Spleen (tissue), 11 donors: ENCODE measurements around the gene LOXL1. TPM values are rescaled to one million over a fixed set of nuclear protein-coding genes. Genes with fewer than 3 reads are reported as not detected.
A peak's percentile ranks its signal among the peaks of the same experiment; 100 is the strongest.

Experiments used
- DNase-seq: peaks from one replicate; pipeline ENCODE4 v3.0.0-alpha.2; 2020
- H3K27ac ChIP-seq, 8 donors: fragments of 200-600 bp; sonication (generic) in 7 of 8; 1 replicate in 4 of 8; 2 replicates in 4 of 8; pipeline versions ENCODE4 v1.5.0 to v1.8.0; 2016 to 2021; ENCODE audit warnings: inconsistent platforms in 4 of 8, mild to moderate bottlenecking in 4 of 8, moderate library complexity in 1 of 8
- H3K27me3 ChIP-seq, 7 donors: fragments of 200-600 bp; sonication (generic) in 6 of 7; replicated peaks in 1 of 7; 1 replicate in 4 of 7; 2 replicates in 3 of 7; pipeline versions ENCODE4 v1.5.0 to v1.8.0; 2016 to 2021; ENCODE audit warnings: inconsistent platforms in 3 of 7, mild to moderate bottlenecking in 1 of 7
- H3K36me3 ChIP-seq, 6 donors: fragments of 200-600 bp; sonication (generic) in 5 of 6; 1 replicate in 4 of 6; 2 replicates in 2 of 6; pipeline versions ENCODE4 v1.5.0 to v1.8.0; 2016 to 2021; ENCODE audit warnings: inconsistent platforms in 2 of 6
- H3K4me1 ChIP-seq, 6 donors: fragments of 200-600 bp; sonication (generic) in 5 of 6; 1 replicate in 3 of 6; 2 replicates in 3 of 6; pipeline versions ENCODE4 v1.5.0 to v1.8.0; 2016 to 2021; ENCODE audit warnings: inconsistent platforms in 3 of 6
- H3K4me3 ChIP-seq, 8 donors: fragments of 200-600 bp; sonication (generic) in 7 of 8; 1 replicate in 4 of 8; 2 replicates in 4 of 8; pipeline versions ENCODE4 v1.5.0 to v1.8.0; 2016 to 2021; ENCODE audit warnings: inconsistent platforms in 4 of 8, mild to moderate bottlenecking in 4 of 8, moderate library complexity in 2 of 8
- H3K9me3 ChIP-seq, 8 donors: fragments of 200-600 bp; sonication (generic) in 7 of 8; 1 replicate in 4 of 8; 2 replicates in 4 of 8; pipeline versions ENCODE4 v1.5.0 to v1.8.0; 2016 to 2021; ENCODE audit warnings: inconsistent platforms in 4 of 8
- POLR2A ChIP-seq, 3 donors: fragments of 450-650 bp; IDR thresholded peaks; one replicate each; pipeline ENCODE4 v1.5.1; 2017; ENCODE audit warnings: antibody characterized with exemption in 3 of 3, mild to moderate bottlenecking in 1 of 3
- POLR2AphosphoS5 ChIP-seq, 3 donors: sonication (generic); formaldehyde crosslinking; IDR thresholded peaks; one replicate each; pipeline ENCODE4 v1.5.1; 2017; ENCODE audit warnings: antibody characterized with exemption in 3 of 3
- WGBS, 5 donors: extraction: QIAGEN DNeasy Blood & Tissue Kit in 3 of 5; methylation state at CpG; one replicate each; pipeline versions ENCODE4 v1.1.5 to v1.1.7; 2013 to 2018; 5-methylcytosine and 5-hydroxymethylcytosine counted together
- intact Hi-C: fragments of 100-400 bp; cut with DNase I; formaldehyde crosslinking; loops from one replicate; pipeline ENCODE4 v1.15.0; 2023; ENCODE audit warnings: low total_unique reads
- polyA plus RNA-seq, 3 donors: library from polyadenylated mRNA; stranded (reverse); fragments of 200-250 nt; gene quantifications; one replicate each; pipeline ENCODE4 v1.2.1, GENCODE V29; 2013
- total RNA-seq, 7 donors: library from RNA; depleted of rRNA in 3 of 7; stranded (reverse); fragments of >200 nt in 3 of 7; fragmentation: NEBNext Ultra II Directional in 4 of 7; extraction: Animal tissue kit (Norgen Biotek cat#: 25700) in 4 of 7; gene quantifications; one replicate each; pipeline versions ENCODE4 v1.1.0 to v1.2.1, GENCODE V29; 2016 to 2021
- TF ChIP-seq, protein P1 (sequence below), 11 experiments: fragments of 200-600 bp in 7 of 11; fragments of 450-650 bp in 4 of 11; sonication (generic) in 4 of 11; IDR thresholded peaks in 8 of 11; conservative IDR thresholded peaks in 3 of 11; 1 replicate in 7 of 11; 2 replicates in 4 of 11; pipeline versions ENCODE4 v1.4.0 to v1.8.0; 2016 to 2021; ENCODE audit warnings: antibody characterized with exemption in 11 of 11, inconsistent platforms in 4 of 11, mild to moderate bottlenecking in 1 of 11
- donor health status: healthy with polysubstance abuse.
- donor health status: DM: no; HTN: no; CAD: no; lungs with moderate emphysema.
- donor health status: DM: no; HTN: no; CAD: no.
- donor health status: Bipolar disorder and iron deficiency.
- donor health status: healthy.
- donor health status: DM: no; HTN: no; CAD: no.
- donor health status: DM: yes; HTN: yes; CAD: no.

The LOXL1 gene
- total and polyA plus RNA-seq, 10 donors = 3.3 to 11.3 (median 8.1) TPM

DNA sequence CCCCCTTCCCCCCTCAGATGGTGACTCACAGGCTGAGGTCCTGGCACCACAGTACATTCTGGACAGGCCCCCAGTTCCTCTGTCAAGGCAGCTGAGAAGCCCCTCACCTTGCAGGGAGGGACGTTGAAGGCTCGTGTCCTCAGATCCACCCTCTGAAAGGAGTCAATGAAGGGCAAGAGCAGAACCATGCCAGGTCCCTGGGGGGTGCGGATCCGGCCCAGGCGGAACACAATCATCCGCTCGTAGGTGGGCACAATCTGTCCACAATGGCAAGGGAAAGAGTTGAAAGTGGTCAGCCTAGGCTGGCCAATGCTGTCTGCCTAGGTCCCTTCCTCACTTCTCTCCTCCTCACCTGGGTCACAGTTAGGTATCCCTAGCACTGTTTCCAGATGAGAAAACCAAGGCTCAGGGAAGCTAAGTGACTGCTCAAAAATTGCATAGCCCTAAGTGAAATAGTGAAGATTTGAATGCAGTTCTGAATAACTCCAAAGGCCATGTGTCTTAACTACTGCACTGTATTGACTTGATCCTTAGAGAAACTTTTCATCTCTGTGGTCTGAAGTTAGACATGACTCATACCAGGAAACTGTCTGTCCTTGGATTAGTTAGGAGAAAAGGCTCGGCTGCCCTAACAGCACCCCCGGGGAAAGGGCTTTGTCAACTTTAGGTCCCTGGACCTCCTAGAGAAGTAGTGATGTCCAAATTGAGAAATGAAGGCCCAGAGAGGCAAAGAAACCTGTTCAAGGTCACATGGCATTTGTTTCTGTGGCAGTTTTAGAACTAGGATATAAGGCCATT is 62.9 kb downstream of the LOXL1 start:
- intact Hi-C loops = no loop called here
- Histone ChIP-seq H3K27me3 (no peaks in the 10 kb centered on the region), H3K4me1 (peaks cover 50 to 100% (median 87%) of the 10 kb centered on the region in 6 donors), H3K27ac (peak overlapping the region; percentile 19 to 97 (median 86)), H3K9me3 (no peaks in the 10 kb centered on the region), H3K4me3 (no peak overlapping the region), H3K36me3 (peaks cover 0 to 17% (median 0%) of the 10 kb centered on the region in 6 donors)
- no peak for DNase-seq
- WGBS, 5 donors = 74 to 90% (median 87%) methylated on average over 8 to 9 of the region's 9 CpGs
- TF ChIP-seq POLR2AphosphoS5 (IDR thresholded peaks at IDR 0.05) = no peak
- TF ChIP-seq, protein P1, sequence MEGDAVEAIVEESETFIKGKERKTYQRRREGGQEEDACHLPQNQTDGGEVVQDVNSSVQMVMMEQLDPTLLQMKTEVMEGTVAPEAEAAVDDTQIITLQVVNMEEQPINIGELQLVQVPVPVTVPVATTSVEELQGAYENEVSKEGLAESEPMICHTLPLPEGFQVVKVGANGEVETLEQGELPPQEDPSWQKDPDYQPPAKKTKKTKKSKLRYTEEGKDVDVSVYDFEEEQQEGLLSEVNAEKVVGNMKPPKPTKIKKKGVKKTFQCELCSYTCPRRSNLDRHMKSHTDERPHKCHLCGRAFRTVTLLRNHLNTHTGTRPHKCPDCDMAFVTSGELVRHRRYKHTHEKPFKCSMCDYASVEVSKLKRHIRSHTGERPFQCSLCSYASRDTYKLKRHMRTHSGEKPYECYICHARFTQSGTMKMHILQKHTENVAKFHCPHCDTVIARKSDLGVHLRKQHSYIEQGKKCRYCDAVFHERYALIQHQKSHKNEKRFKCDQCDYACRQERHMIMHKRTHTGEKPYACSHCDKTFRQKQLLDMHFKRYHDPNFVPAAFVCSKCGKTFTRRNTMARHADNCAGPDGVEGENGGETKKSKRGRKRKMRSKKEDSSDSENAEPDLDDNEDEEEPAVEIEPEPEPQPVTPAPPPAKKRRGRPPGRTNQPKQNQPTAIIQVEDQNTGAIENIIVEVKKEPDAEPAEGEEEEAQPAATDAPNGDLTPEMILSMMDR (IDR thresholded peaks at IDR 0.05 in 8 of 11, conservative IDR thresholded peaks at IDR 0.05 in 3 of 11) = no peak
- TF ChIP-seq POLR2A (IDR thresholded peaks at IDR 0.05) = no peak

DNA sequence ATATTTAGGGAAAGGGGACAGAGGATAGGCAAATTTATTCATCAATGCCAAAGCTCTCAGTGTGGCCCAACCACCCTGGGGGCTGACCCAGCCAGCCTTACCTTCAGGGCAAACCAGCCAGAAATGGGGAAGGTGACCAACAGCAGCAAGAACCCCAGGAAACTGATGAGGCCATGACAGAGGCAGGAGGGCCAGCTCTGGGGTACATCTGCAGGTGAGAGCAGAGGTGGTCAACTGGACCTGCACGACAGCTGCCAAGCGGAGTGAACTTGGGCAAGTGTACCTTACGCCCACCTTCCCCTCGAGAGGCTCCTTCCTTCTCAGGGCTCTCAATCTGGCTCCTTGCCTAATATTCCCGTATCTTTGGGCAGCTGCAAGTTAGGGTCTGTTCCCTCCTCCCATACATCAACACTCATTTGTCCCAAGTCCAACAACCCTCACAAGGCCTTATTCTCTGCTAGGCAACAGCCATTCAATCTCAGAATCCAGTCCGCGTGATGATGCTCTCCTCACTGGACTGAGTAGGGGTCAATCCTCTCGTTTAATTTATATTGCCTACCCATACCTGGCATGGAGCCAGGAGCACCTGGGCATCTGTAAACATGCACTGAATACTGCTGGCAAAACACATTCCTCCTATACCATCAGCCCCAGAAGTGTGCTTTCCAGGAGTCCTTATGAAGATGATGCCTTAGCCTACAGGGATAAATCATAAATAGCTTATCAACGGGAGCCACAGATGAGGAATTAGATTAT is 64.2 kb downstream of the LOXL1 start:
- H3K9me3 ChIP-seq = no peaks in the 10 kb centered on the region
- no peak for DNase-seq
- peaks cover 0 to 17% (median 0%) of the 10 kb centered on the region in 6 donors for H3K36me3 ChIP-seq
- intact Hi-C loops = no loop called here
- H3K4me1 ChIP-seq = peaks cover 42 to 93% (median 77%) of the 10 kb centered on the region in 6 donors
- 65 to 87% (median 77%) methylated on average over 9 of the region's 9 CpGs for WGBS, 5 donors
- no peak overlapping the region for H3K4me3 ChIP-seq
- H3K27me3 ChIP-seq = no peaks in the 10 kb centered on the region
- H3K27ac ChIP-seq = peak overlapping the region; percentile 61 to 97 (median 87)
- TF ChIP-seq POLR2A (IDR thresholded peaks at IDR 0.05) (no peak), POLR2AphosphoS5 (IDR thresholded peaks at IDR 0.05) (no peak)
- TF ChIP-seq, protein P1 (IDR thresholded peaks at IDR 0.05 in 8 of 11, conservative IDR thresholded peaks at IDR 0.05 in 3 of 11) = no peak

DNA sequence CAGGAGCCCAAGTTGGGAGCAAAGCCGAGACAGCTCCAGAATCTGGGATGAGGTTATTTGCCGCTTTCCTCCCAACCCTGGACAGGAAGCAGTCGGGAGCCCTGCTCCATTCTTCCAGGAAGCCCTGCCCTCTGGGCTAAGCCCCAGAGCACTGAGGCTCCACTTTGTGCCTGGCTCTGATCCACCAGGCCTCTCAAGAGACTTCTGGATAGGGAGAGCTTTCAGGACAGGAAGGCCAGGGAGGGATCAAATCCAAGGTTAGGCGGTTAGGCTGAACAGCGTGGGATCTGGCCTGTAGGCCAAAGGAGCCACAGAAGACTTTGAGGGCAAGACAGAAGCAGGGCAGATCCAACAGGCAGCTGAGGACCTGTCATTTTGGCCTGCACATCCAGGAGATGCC is 65.0 kb downstream of the LOXL1 start:
- Histone ChIP-seq H3K9me3 (no peaks in the 10 kb centered on the region), H3K4me3 (peak overlapping the region in 7 of 8 donors; percentile 70 to 92 (median 84)), H3K4me1 (peaks cover 50 to 93% (median 82%) of the 10 kb centered on the region in 6 donors), H3K27ac (peak overlapping the region; percentile 61 to 97 (median 87)), H3K36me3 (peaks cover 0 to 17% (median 0%) of the 10 kb centered on the region in 6 donors), H3K27me3 (no peaks in the 10 kb centered on the region)
- DNase-seq = peak; percentile 86
- peak in 2 of 3 donors; percentile 59 to 68 for TF ChIP-seq POLR2AphosphoS5 (IDR thresholded peaks at IDR 0.05)
- TF ChIP-seq, protein P1 (IDR thresholded peaks at IDR 0.05 in 8 of 11, conservative IDR thresholded peaks at IDR 0.05 in 3 of 11) = no peak
- intact Hi-C loops = no loop called here
- 54 to 80% (median 67%) methylated on average over 5 of the region's 5 CpGs for WGBS, 5 donors
